Body of pancreas (tissue), 4 donors: ENCODE data around the gene PTP4A2. TPM values are rescaled to one million over a fixed set of nuclear protein-coding genes. Genes with fewer than 3 reads are reported as not detected.

Experiments used
- ATAC-seq: fragments of 150-250 bp; one replicate; pipeline ENCODE4 v1.9.1; 2016
- DNase-seq, 4 donors: peaks; one replicate each; pipeline ENCODE4 v3.0.0-alpha.2; 2019
- H3K27ac ChIP-seq, 4 donors: fragments of 200-600 bp; sonication (generic); 1 replicate in 3 of 4; 2 replicates in 1 of 4; pipeline versions ENCODE4 v1.5.1 to v1.6.1; 2016 to 2019; ENCODE audit warnings: mild to moderate bottlenecking in 1 of 4, mixed read lengths in 1 of 4, moderate library complexity in 1 of 4
- H3K27me3 ChIP-seq, 2 donors: fragments of 200-600 bp; sonication (generic); one replicate each; pipeline ENCODE4 v1.6.0; 2016; ENCODE audit warnings: mild to moderate bottlenecking in 1 of 2
- H3K36me3 ChIP-seq, 2 donors: fragments of 200-600 bp; sonication (generic); replicated peaks in 1 of 2; 2 replicates each; pipeline ENCODE4 v1.5.1; 2016; ENCODE audit warnings: low read depth in 2 of 2; ENCODE audit not compliant: insufficient read depth in 1 of 2
- H3K4me1 ChIP-seq: fragments of 200-600 bp; sonication (generic); one replicate; pipeline ENCODE4 v1.6.0; 2016
- H3K4me3 ChIP-seq, 2 donors: fragments of 200-600 bp; sonication (generic); 1 replicate in 1 of 2; 2 replicates in 1 of 2; pipeline ENCODE4 v1.5.1; 2016 to 2019
- H3K9me3 ChIP-seq, 3 donors: fragments of 200-600 bp; sonication (generic); 1 replicate in 2 of 3; 2 replicates in 1 of 3; pipeline ENCODE4 v1.5.1; 2016
- POLR2A ChIP-seq, 3 donors: fragments of 450-650 bp; IDR thresholded peaks; one replicate each; pipeline ENCODE4 v1.6.1; 2016; ENCODE audit warnings: antibody characterized with exemption in 3 of 3, mild to moderate bottlenecking in 2 of 3
- WGBS, 2 donors: methylation state at CpG; one replicate each; pipeline ENCODE4 v1.1.5; 2017; 5-methylcytosine and 5-hydroxymethylcytosine counted together
- intact Hi-C: fragments of 100-400 bp; cut with DNase I; formaldehyde crosslinking; loops from one replicate; pipeline ENCODE4 v1.15.1; 2023
- total RNA-seq, 2 donors: library from RNA; depleted of rRNA; stranded (reverse); fragments of >200 nt; gene quantifications; one replicate each; pipeline ENCODE4 v1.1.0, GENCODE V29; 2016
- TF ChIP-seq, protein P1 (sequence below), 7 experiments: fragments of 450-650 bp in 4 of 7; fragments of 200-600 bp in 3 of 7; sonication (generic) in 3 of 7; IDR thresholded peaks; one replicate each; pipeline ENCODE4 v1.5.1; 2016 to 2019; ENCODE audit warnings: antibody characterized with exemption in 7 of 7

PTP4A2 gene
- total RNA-seq, 2 donors from 2014 or later = 79.6 to 103 TPM

DNA sequence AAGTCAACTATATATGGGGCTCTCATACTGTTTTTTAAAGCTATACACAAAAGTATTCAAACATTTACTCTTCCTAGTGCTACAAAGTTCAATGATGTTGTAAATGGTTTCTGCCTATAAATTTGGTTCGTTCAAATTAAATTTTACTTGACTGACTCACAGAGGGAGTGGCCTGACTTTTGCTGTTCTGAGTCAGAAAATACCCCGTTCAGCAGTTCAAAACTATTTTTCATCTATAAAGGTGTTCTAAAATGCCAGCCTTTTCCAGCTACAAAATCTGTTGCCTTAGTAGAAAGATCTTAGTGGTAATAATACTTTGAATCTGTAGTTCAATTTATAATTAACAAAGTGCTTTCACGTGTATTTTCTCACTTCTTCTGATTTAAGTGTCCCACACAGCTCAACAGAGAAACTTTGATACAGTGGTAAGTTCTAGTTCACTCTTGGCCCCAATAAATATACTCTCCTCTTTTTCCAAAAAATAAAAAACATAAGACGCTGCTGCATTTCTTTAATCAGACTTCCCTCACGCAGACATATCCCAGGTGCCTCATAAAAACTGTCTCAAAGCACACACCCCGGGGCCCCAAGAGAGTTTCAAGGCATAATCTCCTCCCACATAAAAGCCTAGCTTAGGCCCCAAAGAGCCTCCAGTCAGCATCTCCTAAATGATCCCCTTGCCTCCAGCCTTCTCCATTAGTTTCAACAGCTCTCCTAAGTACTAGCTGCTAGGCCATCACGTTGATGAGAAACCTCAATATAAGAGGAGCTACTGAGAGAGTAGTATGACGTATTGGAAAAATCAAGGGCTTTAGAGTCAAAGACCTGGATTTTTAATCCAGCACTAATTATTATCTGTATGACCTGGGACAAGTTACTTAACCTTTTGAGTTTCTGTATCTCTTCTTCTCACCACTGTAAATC is 3.2 kb downstream of the PTP4A2 start:
- intact Hi-C loops = no loop called here
- 12 to 17% methylated on average over 8 of the region's 8 CpGs for WGBS, 2 donors
- ATAC-seq = no peak

DNA sequence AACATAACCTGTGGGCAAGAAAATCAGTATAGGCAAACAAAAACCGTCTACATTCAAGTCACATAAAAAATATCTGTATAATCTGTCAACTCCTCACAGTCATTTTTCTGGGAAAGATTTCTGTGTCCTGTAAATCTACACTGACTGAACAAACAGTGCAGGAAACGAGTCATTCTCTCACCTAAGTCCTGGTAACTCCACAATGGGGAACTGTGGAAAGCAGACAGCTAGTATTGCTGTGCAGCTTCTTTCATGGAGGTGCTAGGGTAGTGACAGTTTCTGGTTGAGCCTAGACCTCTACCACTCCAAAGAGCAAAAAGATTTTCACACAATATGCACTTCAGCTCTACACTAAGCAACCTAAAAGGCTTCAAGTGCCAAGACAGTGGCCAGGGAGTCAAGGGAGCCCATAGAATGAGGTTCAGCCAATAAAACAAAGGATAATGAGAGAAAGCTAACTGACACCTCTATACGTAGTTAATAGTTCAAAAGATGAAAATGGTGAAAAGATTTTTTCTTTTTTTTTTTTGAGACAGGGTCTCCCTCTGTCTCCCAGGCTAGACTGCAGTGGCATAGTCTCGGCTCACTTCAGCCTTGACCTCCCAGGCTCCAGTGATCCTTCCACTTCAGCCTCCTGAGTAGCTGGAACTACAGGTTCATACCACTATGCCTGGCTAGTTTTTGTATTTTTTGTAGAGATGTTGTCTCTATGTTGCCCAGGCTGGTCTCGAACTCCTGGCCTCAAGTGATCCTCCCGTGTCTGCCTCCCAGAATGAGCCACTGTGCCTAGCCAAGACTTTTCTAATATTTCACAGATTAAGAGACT is 5.5 kb downstream of the PTP4A2 start:
- H3K4me3 ChIP-seq = no peak overlapping the region
- H3K9me3 ChIP-seq = no peaks in the 10 kb centered on the region
- H3K4me1 ChIP-seq = peaks cover 88% of the 10 kb centered on the region
- intact Hi-C loops = no loop called here
- ATAC-seq = peak; percentile 26
- TF ChIP-seq POLR2A (IDR thresholded peaks at IDR 0.05) = no peak
- TF ChIP-seq, protein P1, sequence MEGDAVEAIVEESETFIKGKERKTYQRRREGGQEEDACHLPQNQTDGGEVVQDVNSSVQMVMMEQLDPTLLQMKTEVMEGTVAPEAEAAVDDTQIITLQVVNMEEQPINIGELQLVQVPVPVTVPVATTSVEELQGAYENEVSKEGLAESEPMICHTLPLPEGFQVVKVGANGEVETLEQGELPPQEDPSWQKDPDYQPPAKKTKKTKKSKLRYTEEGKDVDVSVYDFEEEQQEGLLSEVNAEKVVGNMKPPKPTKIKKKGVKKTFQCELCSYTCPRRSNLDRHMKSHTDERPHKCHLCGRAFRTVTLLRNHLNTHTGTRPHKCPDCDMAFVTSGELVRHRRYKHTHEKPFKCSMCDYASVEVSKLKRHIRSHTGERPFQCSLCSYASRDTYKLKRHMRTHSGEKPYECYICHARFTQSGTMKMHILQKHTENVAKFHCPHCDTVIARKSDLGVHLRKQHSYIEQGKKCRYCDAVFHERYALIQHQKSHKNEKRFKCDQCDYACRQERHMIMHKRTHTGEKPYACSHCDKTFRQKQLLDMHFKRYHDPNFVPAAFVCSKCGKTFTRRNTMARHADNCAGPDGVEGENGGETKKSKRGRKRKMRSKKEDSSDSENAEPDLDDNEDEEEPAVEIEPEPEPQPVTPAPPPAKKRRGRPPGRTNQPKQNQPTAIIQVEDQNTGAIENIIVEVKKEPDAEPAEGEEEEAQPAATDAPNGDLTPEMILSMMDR (IDR thresholded peaks at IDR 0.05) = no peak
- peak overlapping the region in 3 of 4 donors; percentile 74 to 90 (median 81) for H3K27ac ChIP-seq
- 29 to 33% methylated on average over 6 of the region's 6 CpGs for WGBS, 2 donors
- no peaks in the 10 kb centered on the region for H3K36me3 ChIP-seq
- DNase-seq = no peak
- H3K27me3 ChIP-seq = no peaks in the 10 kb centered on the region

More for the DNA sequence above, 3.2 kb downstream of the PTP4A2 start:
- Histone ChIP-seq H3K36me3 (no peaks in the 10 kb centered on the region), H3K4me1 (peaks cover 83% of the 10 kb centered on the region), H3K4me3 (no peak overlapping the region), H3K27me3 (no peaks in the 10 kb centered on the region), H3K9me3 (no peaks in the 10 kb centered on the region), H3K27ac (peak overlapping the region in 3 of 4 donors; percentile 44 to 98 (median 56))
- DNase-seq = no peak
- TF ChIP-seq, protein P1 (IDR thresholded peaks at IDR 0.05) = no peak
- TF ChIP-seq POLR2A (IDR thresholded peaks at IDR 0.05) = no peak

DNA sequence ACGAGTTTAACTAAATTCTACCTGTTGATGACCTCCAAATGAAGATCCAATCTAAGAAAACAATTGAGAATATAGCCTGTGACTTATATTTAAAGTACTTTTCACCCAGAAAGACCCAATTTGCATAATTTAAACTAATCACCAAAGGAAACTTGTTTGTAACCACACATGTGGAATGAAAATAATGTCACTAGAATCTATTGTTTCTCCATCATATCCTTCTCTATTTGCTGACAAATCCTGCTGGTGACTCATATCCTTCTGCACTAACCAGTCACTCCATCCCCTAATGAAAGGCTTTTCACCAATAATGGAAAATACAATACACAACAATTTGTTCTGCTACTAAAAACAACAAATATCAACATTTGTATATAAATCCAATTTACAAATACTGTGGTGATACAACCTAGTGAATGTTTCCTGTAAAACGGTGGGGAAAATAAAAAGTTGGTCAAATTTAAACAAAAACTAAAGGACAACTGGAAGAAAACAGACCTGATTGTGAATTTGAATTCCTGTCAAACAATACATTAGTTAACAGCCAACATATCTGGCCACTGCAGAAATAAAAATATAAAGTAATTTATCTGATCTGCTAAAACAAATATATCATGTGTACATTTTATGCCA is 6.5 kb downstream of the PTP4A2 start:
- Histone ChIP-seq H3K4me1 (peaks cover 97% of the 10 kb centered on the region), H3K27me3 (no peaks in the 10 kb centered on the region), H3K9me3 (no peaks in the 10 kb centered on the region), H3K36me3 (no peaks in the 10 kb centered on the region), H3K27ac (peak overlapping the region in 3 of 4 donors; percentile 46 to 90 (median 81)), H3K4me3 (no peak overlapping the region)
- intact Hi-C loops = no loop called here
- DNase-seq (no peak), ATAC-seq (no peak)
- WGBS, 2 donors = 13 to 16% methylated on average over 2 of the region's 2 CpGs
- no peak for TF ChIP-seq POLR2A (IDR thresholded peaks at IDR 0.05)
- TF ChIP-seq, protein P1 (IDR thresholded peaks at IDR 0.05) = no peak

DNA sequence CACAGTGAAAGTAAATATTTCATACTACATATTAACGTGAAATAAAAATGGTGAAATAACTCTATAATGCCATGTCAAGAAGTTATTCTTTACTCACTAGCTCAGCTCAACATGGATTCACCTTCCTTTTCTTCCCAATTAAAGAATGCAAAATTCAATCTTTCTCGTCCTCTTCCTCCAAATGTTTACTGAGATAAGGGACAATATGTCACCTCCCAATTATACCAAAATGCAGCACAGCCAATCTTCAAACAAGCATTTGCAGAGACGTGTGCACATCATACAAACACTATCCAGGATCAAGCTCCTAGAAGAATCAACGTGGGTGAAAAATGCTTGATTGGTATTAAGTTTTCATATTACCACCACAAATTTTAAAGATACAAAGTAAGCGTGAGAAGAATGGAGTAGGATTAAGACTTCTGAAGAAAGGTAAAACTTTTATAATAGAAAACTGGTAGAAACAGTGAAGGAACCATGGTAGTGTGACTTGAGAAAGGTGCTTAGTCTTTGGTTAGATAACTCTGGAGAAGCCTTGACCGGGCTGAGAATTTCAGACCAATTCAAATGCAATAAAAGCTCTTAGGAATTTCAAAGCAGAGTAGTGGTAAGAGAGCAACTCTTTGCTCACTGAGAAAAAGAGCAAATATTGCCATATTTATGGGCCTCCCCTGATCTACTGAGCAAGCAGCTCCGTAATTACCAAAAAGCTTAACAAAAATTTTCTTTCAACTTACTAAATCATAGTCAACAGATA is 7.2 kb downstream of the PTP4A2 start:
- H3K4me1 ChIP-seq = peaks cover 98% of the 10 kb centered on the region
- WGBS, 2 donors = 25 to 28% methylated on average over 7 of the region's 7 CpGs

More for the DNA sequence above, 7.2 kb downstream of the PTP4A2 start:
- Histone ChIP-seq H3K36me3 (no peaks in the 10 kb centered on the region), H3K27ac (peak overlapping the region in 3 of 4 donors; percentile 46 to 90 (median 81)), H3K9me3 (no peaks in the 10 kb centered on the region), H3K4me3 (no peak overlapping the region), H3K27me3 (no peaks in the 10 kb centered on the region)
- ATAC-seq = no peak
- DNase-seq = no peak
- TF ChIP-seq, protein P1 (IDR thresholded peaks at IDR 0.05) = no peak
- no peak for TF ChIP-seq POLR2A (IDR thresholded peaks at IDR 0.05)
- intact Hi-C loops = no loop called here
